ENCODE measurements around the gene POLE. TPM values are rescaled to one million over a fixed set of nuclear protein-coding genes. Genes with fewer than 3 reads are reported as not detected.

POLE gene
- total and polyA plus RNA-seq, 10 of the 15 experiments (the other 5 are each of a cell fraction or from before 2014, with no cell fraction given) = 2.3 to 103 (median 37.1) TPM

- TF ChIP-seq, protein P1, sequence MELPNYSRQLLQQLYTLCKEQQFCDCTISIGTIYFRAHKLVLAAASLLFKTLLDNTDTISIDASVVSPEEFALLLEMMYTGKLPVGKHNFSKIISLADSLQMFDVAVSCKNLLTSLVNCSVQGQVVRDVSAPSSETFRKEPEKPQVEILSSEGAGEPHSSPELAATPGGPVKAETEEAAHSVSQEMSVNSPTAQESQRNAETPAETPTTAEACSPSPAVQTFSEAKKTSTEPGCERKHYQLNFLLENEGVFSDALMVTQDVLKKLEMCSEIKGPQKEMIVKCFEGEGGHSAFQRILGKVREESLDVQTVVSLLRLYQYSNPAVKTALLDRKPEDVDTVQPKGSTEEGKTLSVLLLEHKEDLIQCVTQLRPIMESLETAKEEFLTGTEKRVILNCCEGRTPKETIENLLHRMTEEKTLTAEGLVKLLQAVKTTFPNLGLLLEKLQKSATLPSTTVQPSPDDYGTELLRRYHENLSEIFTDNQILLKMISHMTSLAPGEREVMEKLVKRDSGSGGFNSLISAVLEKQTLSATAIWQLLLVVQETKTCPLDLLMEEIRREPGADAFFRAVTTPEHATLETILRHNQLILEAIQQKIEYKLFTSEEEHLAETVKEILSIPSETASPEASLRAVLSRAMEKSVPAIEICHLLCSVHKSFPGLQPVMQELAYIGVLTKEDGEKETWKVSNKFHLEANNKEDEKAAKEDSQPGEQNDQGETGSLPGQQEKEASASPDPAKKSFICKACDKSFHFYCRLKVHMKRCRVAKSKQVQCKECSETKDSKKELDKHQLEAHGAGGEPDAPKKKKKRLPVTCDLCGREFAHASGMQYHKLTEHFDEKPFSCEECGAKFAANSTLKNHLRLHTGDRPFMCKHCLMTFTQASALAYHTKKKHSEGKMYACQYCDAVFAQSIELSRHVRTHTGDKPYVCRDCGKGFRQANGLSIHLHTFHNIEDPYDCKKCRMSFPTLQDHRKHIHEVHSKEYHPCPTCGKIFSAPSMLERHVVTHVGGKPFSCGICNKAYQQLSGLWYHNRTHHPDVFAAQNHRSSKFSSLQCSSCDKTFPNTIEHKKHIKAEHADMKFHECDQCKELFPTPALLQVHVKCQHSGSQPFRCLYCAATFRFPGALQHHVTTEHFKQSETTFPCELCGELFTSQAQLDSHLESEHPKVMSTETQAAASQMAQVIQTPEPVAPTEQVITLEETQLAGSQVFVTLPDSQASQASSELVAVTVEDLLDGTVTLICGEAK (IDR thresholded peaks at IDR 0.05; ENCODE audit: borderline replicate concordance) = no peak
- no peak for TF ChIP-seq ZNF24 (IDR thresholded peaks at IDR 0.05)
- TF ChIP-seq, protein P2, sequence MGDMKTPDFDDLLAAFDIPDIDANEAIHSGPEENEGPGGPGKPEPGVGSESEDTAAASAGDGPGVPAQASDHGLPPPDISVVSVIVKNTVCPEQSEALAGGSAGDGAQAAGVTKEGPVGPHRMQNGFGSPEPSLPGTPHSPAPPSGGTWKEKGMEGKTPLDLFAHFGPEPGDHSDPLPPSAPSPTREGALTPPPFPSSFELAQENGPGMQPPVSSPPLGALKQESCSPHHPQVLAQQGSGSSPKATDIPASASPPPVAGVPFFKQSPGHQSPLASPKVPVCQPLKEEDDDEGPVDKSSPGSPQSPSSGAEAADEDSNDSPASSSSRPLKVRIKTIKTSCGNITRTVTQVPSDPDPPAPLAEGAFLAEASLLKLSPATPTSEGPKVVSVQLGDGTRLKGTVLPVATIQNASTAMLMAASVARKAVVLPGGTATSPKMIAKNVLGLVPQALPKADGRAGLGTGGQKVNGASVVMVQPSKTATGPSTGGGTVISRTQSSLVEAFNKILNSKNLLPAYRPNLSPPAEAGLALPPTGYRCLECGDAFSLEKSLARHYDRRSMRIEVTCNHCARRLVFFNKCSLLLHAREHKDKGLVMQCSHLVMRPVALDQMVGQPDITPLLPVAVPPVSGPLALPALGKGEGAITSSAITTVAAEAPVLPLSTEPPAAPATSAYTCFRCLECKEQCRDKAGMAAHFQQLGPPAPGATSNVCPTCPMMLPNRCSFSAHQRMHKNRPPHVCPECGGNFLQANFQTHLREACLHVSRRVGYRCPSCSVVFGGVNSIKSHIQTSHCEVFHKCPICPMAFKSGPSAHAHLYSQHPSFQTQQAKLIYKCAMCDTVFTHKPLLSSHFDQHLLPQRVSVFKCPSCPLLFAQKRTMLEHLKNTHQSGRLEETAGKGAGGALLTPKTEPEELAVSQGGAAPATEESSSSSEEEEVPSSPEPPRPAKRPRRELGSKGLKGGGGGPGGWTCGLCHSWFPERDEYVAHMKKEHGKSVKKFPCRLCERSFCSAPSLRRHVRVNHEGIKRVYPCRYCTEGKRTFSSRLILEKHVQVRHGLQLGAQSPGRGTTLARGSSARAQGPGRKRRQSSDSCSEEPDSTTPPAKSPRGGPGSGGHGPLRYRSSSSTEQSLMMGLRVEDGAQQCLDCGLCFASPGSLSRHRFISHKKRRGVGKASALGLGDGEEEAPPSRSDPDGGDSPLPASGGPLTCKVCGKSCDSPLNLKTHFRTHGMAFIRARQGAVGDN (IDR thresholded peaks at IDR 0.05) = no peak
- TF ChIP-seq MXI1 (IDR thresholded peaks at IDR 0.05; ENCODE audit: low read depth, low read length) = no peak
- no peak for TF ChIP-seq GATAD2B (conservative IDR thresholded peaks at IDR 0.05; ENCODE audit: low read depth)
- no peak for TF ChIP-seq RUNX3 (IDR thresholded peaks at IDR 0.05; ENCODE audit: low read length)
- TF ChIP-seq RAD51 (IDR thresholded peaks at IDR 0.05) = no peak
- TF ChIP-seq, protein P3, sequence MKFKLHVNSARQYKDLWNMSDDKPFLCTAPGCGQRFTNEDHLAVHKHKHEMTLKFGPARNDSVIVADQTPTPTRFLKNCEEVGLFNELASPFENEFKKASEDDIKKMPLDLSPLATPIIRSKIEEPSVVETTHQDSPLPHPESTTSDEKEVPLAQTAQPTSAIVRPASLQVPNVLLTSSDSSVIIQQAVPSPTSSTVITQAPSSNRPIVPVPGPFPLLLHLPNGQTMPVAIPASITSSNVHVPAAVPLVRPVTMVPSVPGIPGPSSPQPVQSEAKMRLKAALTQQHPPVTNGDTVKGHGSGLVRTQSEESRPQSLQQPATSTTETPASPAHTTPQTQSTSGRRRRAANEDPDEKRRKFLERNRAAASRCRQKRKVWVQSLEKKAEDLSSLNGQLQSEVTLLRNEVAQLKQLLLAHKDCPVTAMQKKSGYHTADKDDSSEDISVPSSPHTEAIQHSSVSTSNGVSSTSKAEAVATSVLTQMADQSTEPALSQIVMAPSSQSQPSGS (IDR thresholded peaks at IDR 0.05; ENCODE audit: low read length) = no peak
- no peak for TF ChIP-seq RFX5 (IDR thresholded peaks at IDR 0.05; ENCODE audit: low read depth, low read length)
- TF ChIP-seq FOS (IDR thresholded peaks at IDR 0.05; ENCODE audit: borderline replicate concordance, extremely low read depth, insufficient read length) = no peak
- no peak for TF ChIP-seq SMAD5 (IDR thresholded peaks at IDR 0.05; ENCODE audit: low read depth)
- H4K20me1 ChIP-seq (ENCODE audit: control insufficient read depth, insufficient read depth) = no peaks in the 10 kb centered on the region
- ChIA-PET SMC1A (ENCODE audit: uncharacterized antibody, unreplicated experiment) (no interaction called here), RAD21 (ENCODE audit: unreplicated experiment) (no interaction called here), CTCF (no interaction called here), POLR2A (no interaction called here)
- H3K9ac ChIP-seq (ENCODE audit: control insufficient read depth, insufficient read depth, low read length) = no peak within 1 kb of the TSS
- FAIRE-seq (no peak), ATAC-seq (no peak), DNase-seq (ENCODE audit: low read depth, low spot score) (no peak)
- peaks cover 0 to under 1% of the 10 kb centered on the region in 2 experiments; a peak in 2 of 4 replicates for H3K36me3 ChIP-seq (ENCODE audit: control insufficient read depth in 2 of 2, insufficient read depth in 2 of 2, low read length in 1 of 2)
- no peak within 1 kb of the TSS for H2AFZ ChIP-seq (ENCODE audit: control insufficient read depth, low read depth, low read length)
- peaks cover 10% of the 10 kb centered on the region for H3K9me3 ChIP-seq (replicated peaks; ENCODE audit: control insufficient read depth, insufficient read depth, low read length)
- no peaks in the 10 kb centered on the region for H3K27me3 ChIP-seq (replicated peaks in 1 of 2; ENCODE audit: control insufficient read depth in 2 of 2, insufficient read depth in 2 of 2, low read length in 1 of 2)
- BruUV-seq (replicated peaks) = no TSS peak
- no peak within 1 kb of the TSS for H3K27ac ChIP-seq (ENCODE audit: control insufficient read depth, insufficient read depth)
- H3K4me2 ChIP-seq (ENCODE audit: control insufficient read depth, insufficient read depth) = no peak within 1 kb of the TSS
- no peak within 1 kb of the TSS for H3K4me3 ChIP-seq
- in situ Hi-C loops (cut with MboI) (no loop called here), intact Hi-C loops (cut with micrococcal nuclease; ENCODE audit: unreplicated experiment) (no loop called here)
- WGBS (ENCODE audit: insufficient coverage, insufficient replicate concordance, low lambda C conversion rate, missing lambda C conversion rate) = no CpG with 5 or more reads among the region's 49 CpGs
- H3K4me1 ChIP-seq (ENCODE audit: control insufficient read depth, insufficient read depth, low read length) = no peaks in the 10 kb centered on the region
- no peaks in the 10 kb centered on the region for H3K79me2 ChIP-seq (ENCODE audit: control insufficient read depth, insufficient read depth, low read length)
These were observed 68.5 kb downstream of the POLE start, which contains the start of gene P2RX2 for GRCh38 chr12:132618683-132619043. TSS of gene P2RX2 (plus strand) at chr12:132618776. CDS start at chr12:132618817, 41 bp downstream.

Measured in GM12878 (cell line).